LHCN-M2 (cell line): Measurements from ENCODE around the gene TLR3. TPM values are rescaled to one million over a fixed set of nuclear protein-coding genes. Genes with fewer than 3 reads are reported as not detected.

Experiments used
- DNase-seq: peaks from one replicate; pipeline ENCODE4 v3.0.0-alpha.2; 2012; ENCODE audit warnings: low read depth
- total RNA-seq: library from RNA; depleted of rRNA; stranded (reverse); fragments of >200 nt; gene quantifications from 2 replicates; pipeline ENCODE4 v1.2.3, GENCODE V29; 2014; rRNA removed

Gene TLR3
- total RNA-seq, 1 experiment from 2014 or later = 4.9 TPM

- DNase-seq = no peak
Measured at GRCh38 chr4:186104890-186105646, 36.1 kb downstream of the TLR3 start.

DNA sequence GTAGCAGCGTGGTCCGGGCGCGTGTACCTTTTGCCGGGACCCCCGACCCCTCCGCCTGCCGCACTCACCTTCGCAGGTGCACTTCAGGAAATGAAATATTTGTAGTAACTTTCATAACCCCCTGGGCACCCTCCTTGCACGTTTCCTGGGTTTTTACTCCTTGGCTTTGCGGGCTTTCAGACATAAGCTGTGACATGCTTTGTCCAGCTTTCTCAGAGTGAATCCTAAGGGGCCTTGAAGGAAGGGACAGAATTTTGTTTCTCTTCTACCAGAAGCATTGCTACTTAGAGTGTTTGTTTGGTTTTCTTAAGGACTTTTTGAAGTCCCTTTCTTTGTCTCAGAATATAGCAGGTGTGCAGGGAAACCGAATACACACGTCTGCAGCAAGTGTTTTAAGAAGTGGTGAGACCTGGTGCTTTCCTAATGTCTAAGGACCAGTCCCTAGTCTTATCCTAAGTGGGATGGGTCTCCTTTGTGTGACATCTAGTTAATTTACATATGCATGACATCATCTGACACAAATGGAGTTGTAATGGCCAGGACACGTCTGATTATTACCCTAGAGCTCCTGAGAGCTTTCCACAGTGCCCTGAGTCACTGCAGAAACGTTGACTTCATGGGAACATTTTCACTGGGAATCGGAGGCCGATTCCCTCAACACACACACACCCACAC is 36.8 kb downstream of the TLR3 start:
- peak; percentile 12 for DNase-seq

DNA sequence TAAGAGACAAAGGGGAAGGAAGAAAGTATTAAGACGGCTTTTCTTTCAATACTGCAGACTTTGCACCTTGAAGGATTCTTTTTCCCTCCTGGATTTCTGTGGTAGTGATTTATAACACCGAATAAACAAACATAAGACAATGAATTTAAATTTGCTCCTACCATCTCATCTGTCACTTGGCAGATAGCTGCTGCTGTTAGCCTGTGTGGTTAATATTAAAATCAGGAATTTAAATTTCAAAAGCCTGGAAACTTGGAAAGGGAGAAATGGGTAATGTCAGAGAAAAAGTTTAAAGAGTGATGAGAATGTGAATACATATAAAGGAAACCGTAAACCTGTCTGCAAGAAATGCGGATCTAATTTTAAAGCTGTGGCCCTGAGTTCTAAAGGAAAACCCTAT is 39.0 kb downstream of the TLR3 start:
- DNase-seq = no peak

DNA sequence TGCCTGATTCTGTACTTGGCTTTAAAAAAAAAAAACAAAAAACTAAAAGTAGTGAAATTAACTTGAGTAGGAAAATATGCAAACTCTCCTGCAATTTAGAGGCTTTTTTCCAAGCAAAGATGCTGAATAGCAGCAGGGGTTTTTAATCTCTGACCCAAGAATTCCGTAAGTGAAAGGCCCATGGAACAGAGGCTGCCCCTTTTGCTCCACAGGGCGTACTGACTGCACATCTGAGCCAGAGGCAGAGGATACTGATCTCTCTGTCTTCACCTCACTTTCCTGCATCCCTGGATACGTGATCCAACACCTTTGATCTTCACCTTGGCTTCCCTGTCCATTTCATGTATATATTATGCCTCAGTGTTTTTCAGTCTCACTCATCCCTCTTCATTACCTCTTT is 39.4 kb downstream of the TLR3 start:
- no peak for DNase-seq

- no peak for DNase-seq
Measured at GRCh38 chr4:186109245-186109644, 40.3 kb downstream of the TLR3 start.

- DNase-seq = no peak
Measured at GRCh38 chr4:186116697-186117096, 47.7 kb downstream of the TLR3 start.

DNA sequence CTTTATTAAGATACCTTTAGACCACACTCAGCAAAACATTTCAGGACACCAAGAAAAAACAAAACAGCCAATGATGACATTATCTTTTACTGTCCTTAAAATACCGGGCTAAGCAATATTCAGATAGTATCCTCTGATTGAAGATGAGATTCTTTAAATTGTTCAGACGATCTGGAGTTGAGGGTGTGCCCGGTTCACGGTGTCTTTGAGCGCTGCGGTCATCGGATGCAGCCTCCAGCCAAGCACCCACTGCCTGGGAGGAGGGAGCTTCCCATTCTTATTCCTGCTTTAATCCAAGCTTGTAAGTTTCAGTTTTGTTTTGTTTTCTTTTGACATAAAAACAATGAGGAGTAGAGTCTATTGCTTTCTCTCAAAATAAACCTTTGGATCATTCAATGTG is 49.6 kb downstream of the TLR3 start:
- peak; percentile 3 for DNase-seq

DNA sequence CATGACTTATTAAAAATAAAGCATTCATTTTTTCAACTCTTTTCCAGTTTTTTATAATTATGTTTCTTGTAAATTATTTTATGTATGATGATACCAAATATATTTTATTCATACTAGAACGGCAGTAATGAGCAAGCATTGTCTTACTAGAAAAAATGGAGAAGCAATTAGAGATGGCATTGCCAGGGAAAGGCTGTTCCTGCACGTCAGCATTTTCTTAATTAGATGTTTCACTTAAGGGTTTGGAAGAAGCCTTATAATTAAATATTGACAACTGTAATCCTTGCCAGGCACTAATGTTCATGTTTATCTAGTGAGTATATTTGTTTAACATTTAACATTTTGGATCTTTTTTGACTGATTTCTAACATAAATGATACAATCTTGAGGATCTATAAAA is 52.1 kb downstream of the TLR3 start:
- no peak for DNase-seq

- DNase-seq = no peak
Measured at GRCh38 chr4:186128842-186129241, 59.9 kb downstream of the TLR3 start.

DNA sequence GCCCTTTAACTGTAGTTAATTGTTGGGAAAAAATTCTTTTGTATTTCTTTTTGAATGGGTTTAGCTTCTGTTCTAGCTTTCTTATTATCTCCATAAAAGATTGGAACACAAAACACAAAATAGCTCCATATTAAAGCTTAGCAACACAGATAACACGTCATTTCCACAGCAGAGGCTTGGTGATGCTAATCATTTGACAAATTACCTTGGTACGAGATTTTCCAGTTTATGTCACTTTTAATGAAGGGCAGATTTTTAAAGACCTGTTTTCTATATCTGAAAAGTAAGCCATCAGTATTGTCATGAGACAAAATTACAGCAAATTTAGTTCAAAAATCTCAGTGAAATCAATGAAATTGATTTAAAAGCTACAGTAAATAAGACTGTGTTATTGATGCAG is 63.0 kb downstream of the TLR3 start:
- DNase-seq = no peak

GRCh38 chr4:186132577-186133242 is 63.8 kb downstream of the TLR3 start:
- DNase-seq = no peak

- no peak for DNase-seq
Measured at GRCh38 chr4:186134257-186134656, 65.3 kb downstream of the TLR3 start.

GRCh38 chr4:186134861-186135260 is 65.9 kb downstream of the TLR3 start:
- no peak for DNase-seq

DNA sequence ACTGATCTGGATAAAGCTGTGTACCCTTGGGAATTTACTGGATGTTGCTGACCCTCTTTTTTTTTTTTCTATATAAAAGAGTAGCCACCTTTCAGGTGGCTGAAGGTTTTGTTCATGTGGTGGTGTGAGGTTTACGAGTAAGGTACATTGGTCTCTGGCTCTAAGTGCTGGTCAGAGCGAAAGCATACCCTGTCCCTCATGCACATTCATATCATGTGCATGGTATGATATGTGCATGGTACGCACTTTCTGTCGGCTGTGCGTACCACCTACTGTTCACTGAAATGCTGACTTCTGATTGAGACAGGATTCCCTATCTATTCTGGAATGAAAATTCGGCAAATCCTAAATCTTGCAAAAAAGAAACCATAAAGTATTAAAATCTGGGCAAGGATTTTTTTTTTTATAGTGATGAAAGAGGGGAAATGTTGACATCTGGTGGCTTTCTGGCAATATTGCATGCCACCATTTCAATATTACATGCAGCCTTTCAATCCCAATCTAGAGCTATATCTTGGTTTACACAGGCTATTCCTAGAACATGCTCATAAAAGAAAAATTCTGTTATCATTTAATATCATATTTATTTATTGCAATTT is 68.3 kb downstream of the TLR3 start:
- peak; percentile 19 for DNase-seq

Other genes starting within 250 kb of the TLR3 start
- 1.3 and 1.6 TPM in 2 replicates for gene FAM149A, start 35.5 kb downstream of the TLR3 start, total RNA-seq
- 22.4 and 27.5 TPM in 2 replicates for gene CYP4V2, start 122.4 kb downstream of the TLR3 start, total RNA-seq
- 0.19 TPM in 1 of 2 replicates, not detected in the other for gene KLKB1, start 158.4 kb downstream of the TLR3 start, total RNA-seq
- not detected in 2 replicates for gene F11, start 197.0 kb downstream of the TLR3 start, total RNA-seq